Measurements from ENCODE around the gene SYVN1. TPM values are rescaled to one million over a fixed set of nuclear protein-coding genes. Genes with fewer than 3 reads are reported as not detected.
A peak's percentile ranks its signal among the peaks of the same experiment; 100 is the strongest.

Gene SYVN1
- total RNA-seq, 1 experiment from 2014 or later = 51.5 TPM

- peaks cover 10% of the 10 kb centered on the region for H3K36me3 ChIP-seq (ENCODE audit: low read depth)
- H3K9me3 ChIP-seq (ENCODE audit: insufficient read depth, low read depth) = no peaks in the 10 kb centered on the region
- H4K20me1 ChIP-seq (ENCODE audit: insufficient read depth) = no peaks in the 10 kb centered on the region
- H3K4me2 ChIP-seq = no peak overlapping the region
- H3K4me3 ChIP-seq = no peak overlapping the region
- H3K27me3 ChIP-seq (ENCODE audit: insufficient read depth, low read depth) = no peaks in the 10 kb centered on the region
- H3K4me1 ChIP-seq (replicated peaks; ENCODE audit: insufficient read depth) = peaks cover under 1% of the 10 kb centered on the region; the same call in 1 of the 2 replicates
- no TSS peak for BruUV-seq (replicated peaks)
- H3K79me2 ChIP-seq (ENCODE audit: low read depth) = peaks cover 17% of the 10 kb centered on the region
- POLR2A ChIA-PET (ENCODE audit: unreplicated experiment) = no interaction called here
- TF ChIP-seq, protein P1, sequence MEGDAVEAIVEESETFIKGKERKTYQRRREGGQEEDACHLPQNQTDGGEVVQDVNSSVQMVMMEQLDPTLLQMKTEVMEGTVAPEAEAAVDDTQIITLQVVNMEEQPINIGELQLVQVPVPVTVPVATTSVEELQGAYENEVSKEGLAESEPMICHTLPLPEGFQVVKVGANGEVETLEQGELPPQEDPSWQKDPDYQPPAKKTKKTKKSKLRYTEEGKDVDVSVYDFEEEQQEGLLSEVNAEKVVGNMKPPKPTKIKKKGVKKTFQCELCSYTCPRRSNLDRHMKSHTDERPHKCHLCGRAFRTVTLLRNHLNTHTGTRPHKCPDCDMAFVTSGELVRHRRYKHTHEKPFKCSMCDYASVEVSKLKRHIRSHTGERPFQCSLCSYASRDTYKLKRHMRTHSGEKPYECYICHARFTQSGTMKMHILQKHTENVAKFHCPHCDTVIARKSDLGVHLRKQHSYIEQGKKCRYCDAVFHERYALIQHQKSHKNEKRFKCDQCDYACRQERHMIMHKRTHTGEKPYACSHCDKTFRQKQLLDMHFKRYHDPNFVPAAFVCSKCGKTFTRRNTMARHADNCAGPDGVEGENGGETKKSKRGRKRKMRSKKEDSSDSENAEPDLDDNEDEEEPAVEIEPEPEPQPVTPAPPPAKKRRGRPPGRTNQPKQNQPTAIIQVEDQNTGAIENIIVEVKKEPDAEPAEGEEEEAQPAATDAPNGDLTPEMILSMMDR (conservative IDR thresholded peaks at IDR 0.05) = no peak
- TF ChIP-seq EZH2 (IDR thresholded peaks at IDR 0.05; ENCODE audit: low read depth) = no peak
- CTCF ChIA-PET = no interaction called here
- intact Hi-C loops (cut with micrococcal nuclease; ENCODE audit: unreplicated experiment) = no loop called here
- no peaks in the 10 kb centered on the region for H3K9me2 ChIP-seq (ENCODE audit: insufficient read depth)
- peaks cover 26% of the 10 kb centered on the region for H3F3A ChIP-seq (ENCODE audit: insufficient read depth, low read depth)
- H3K27ac ChIP-seq = no peak overlapping the region
- peak in 1 of 2 experiments; percentile 34 for DNase-seq
- H2AFZ ChIP-seq = no peak overlapping the region
Measured at GRCh38 chr11:65077451-65077850, 56.9 kb downstream of the SYVN1 start.

Small RNA genes within 50 kb of the gene (microRNA-seq; reads per million reads assigned to microRNA genes)
- gene MIR6751 (ENCODE audit: borderline number of aligned reads, borderline replicate concordance) = not detected

Other genes with a start within 250 kb of the SYVN1 start
- gene ATG2A, start 217.3 kb downstream of the SYVN1 start, total RNA-seq (2021) = 48.2 and 53.2 TPM in 2 replicates
- 13.7 and 13.9 TPM in 2 replicates for gene PPP2R5B, start 209.8 kb downstream of the SYVN1 start, total RNA-seq (2021)
- 1.0 and 2.1 TPM in 2 replicates for gene GPHA2, start 198.6 kb downstream of the SYVN1 start, total RNA-seq (2021)
- 4.5 and 7.1 TPM in 2 replicates for gene MAJIN, start 162.4 kb downstream of the SYVN1 start, total RNA-seq (2021)
- 0.46 and 1.2 TPM in 2 replicates for gene BATF2, start 137.5 kb downstream of the SYVN1 start, total RNA-seq (2021)
- 97.5 and 106 TPM in 2 replicates for gene ARL2, start 120.4 kb downstream of the SYVN1 start, total RNA-seq (2021)
- 38.2 and 40.6 TPM in 2 replicates for gene SNX15, start 107.1 kb downstream of the SYVN1 start, total RNA-seq (2021)
- gene SAC3D1, start 93.3 kb downstream of the SYVN1 start, total RNA-seq (2021) = 33.9 and 48.0 TPM in 2 replicates
- not detected in 2 replicates for gene NAALADL1, start 76.0 kb downstream of the SYVN1 start, total RNA-seq (2021)
- 86.4 and 97.8 TPM in 2 replicates for gene CDCA5, start 50.5 kb downstream of the SYVN1 start, total RNA-seq (2021)
- gene ZFPL1, start 50.3 kb downstream of the SYVN1 start, total RNA-seq (2021) = 63.6 and 68.2 TPM in 2 replicates
- 113 and 279 TPM in 2 replicates for gene VPS51, start 38.3 kb downstream of the SYVN1 start, total RNA-seq (2021)
- gene TM7SF2, start 22.6 kb downstream of the SYVN1 start, total RNA-seq (2021) = 49.5 and 72.3 TPM in 2 replicates
- gene ZNHIT2, start 16.8 kb downstream of the SYVN1 start, total RNA-seq (2021) = 13.7 and 22.3 TPM in 2 replicates
- 973 and 1,165 TPM in 2 replicates for gene FAU, start 12.4 kb downstream of the SYVN1 start, total RNA-seq (2021)
- gene MRPL49, start 12.2 kb downstream of the SYVN1 start, total RNA-seq (2021) = 84.5 and 95.0 TPM in 2 replicates
- gene SPDYC, start 35.7 kb upstream of the SYVN1 start, total RNA-seq (2021) = not detected in 2 replicates
- 502 and 559 TPM in 2 replicates for gene CAPN1, start 47.4 kb upstream of the SYVN1 start, total RNA-seq (2021)
- 37.1 and 39.3 TPM in 2 replicates for gene POLA2, start 127.4 kb upstream of the SYVN1 start, total RNA-seq (2021)
- gene CDC42EP2, start 180.3 kb upstream of the SYVN1 start, total RNA-seq (2021) = 17.8 and 20.8 TPM in 2 replicates
- 75.6 and 80.6 TPM in 2 replicates for gene DPF2, start 199.3 kb upstream of the SYVN1 start, total RNA-seq (2021)
- 1.7 and 1.8 TPM in 2 replicates for gene TIGD3, start 220.2 kb upstream of the SYVN1 start, total RNA-seq (2021)
- 9.5 and 9.8 TPM in 2 replicates for gene SLC25A45, start 248.1 kb upstream of the SYVN1 start, total RNA-seq (2021)